OCI-LY3 (cell line): ENCODE data around the gene HOXC13.

Source experiments
- H2AFZ ChIP-seq: fragments of 200-600, 300-600 bp; shearing (Covaris generic); 2 replicates; pipeline ENCODE4 v1.6.0; 2014; ENCODE audit warnings: antibody characterized with exemption, low read depth, low read length
- H3K27ac ChIP-seq: fragments of 200-600, 300-600 bp; sonication (generic); 2 replicates; pipeline ENCODE4 v1.5.1; 2014; ENCODE audit warnings: mild to moderate bottlenecking, low read length, moderate library complexity, mixed read lengths
- H3K27me3 ChIP-seq: fragments of 200-600, 300-600 bp; sonication (generic); 2 replicates; pipeline ENCODE4 v1.6.1; 2014; ENCODE audit warnings: low read depth, low read length, mixed read lengths
- H3K36me3 ChIP-seq: fragments of 200-600, 300-600 bp; sonication (generic); replicated peaks from 2 replicates; pipeline ENCODE3; 2014; ENCODE audit warnings: low read depth, low read length, mixed read lengths
- H3K4me1 ChIP-seq: fragments of 300-600, 200-600 bp; sonication (generic); 2 replicates; pipeline ENCODE4 v1.6.1; 2014; ENCODE audit warnings: low read length, mixed read lengths
- H3K4me2 ChIP-seq: fragments of 200-600, 300-600 bp; sonication (generic); 2 replicates; pipeline ENCODE4 v1.6.1; 2014; ENCODE audit warnings: low read length, mixed read lengths
- H3K4me3 ChIP-seq: fragments of 300-600, 200-600 bp; sonication (generic); 2 replicates; pipeline ENCODE4 v1.5.1; 2014; ENCODE audit warnings: antibody characterized with exemption, mild to moderate bottlenecking, low read length, moderate library complexity
- H3K79me2 ChIP-seq: fragments of 300-600, 200-600 bp; shearing (Covaris generic); 2 replicates; pipeline ENCODE4 v1.6.1; 2014; ENCODE audit warnings: mild to moderate bottlenecking, low read length, mixed read lengths
- H3K9ac ChIP-seq: fragments of 300-600, 200-600 bp; shearing (Covaris generic); 2 replicates; pipeline ENCODE4 v1.6.0; 2014; ENCODE audit warnings: mild to moderate bottlenecking, low read length, moderate library complexity
- H3K9me3 ChIP-seq: fragments of 200-600, 300-600 bp; shearing (Covaris generic); 2 replicates; pipeline ENCODE4 v1.6.1; 2014; ENCODE audit warnings: low read length, mixed read lengths; ENCODE audit not compliant: insufficient read depth
- H4K20me1 ChIP-seq: fragments of 200-600, 300-600 bp; sonication (generic); 2 replicates; pipeline ENCODE4 v1.6.1; 2016; ENCODE audit warnings: low read length, mixed read lengths; ENCODE audit not compliant: insufficient read depth
- CTCF ChIP-seq: fragments of 200-600, 300-600 bp; sonication (generic); IDR thresholded peaks from 2 replicates; pipeline ENCODE4 v1.5.1; 2014; ENCODE audit warnings: antibody characterized with exemption, low read length, low read depth
- EZH2phosphoT487 ChIP-seq: fragments of 200-600 bp; shearing (Covaris generic); IDR thresholded peaks from 2 replicates; pipeline ENCODE4 v1.6.1; 2018; ENCODE audit warnings: antibody characterized with exemption, mixed run types, low read depth

The HOXC13 gene

GRCh38 chr12:53974084-53975063 lies 35.7 kb downstream of the HOXC13 start, which contains the start of gene HOTAIR:
Gene HOTAIR, minus strand, starts transcription at chr12:53974954.
- H3K4me1 ChIP-seq, result peaks cover 6% of the 10 kb centered on the region; the same call in 1 of the 2 replicates
- H2AFZ ChIP-seq, result no peak within 1 kb of the TSS
- H3K9ac ChIP-seq, result no peak within 1 kb of the TSS
- H4K20me1 ChIP-seq, result no peaks in the 10 kb centered on the region
- no peaks in the 10 kb centered on the region for H3K9me3 ChIP-seq
- no peaks in the 10 kb centered on the region for H3K36me3 ChIP-seq
- TF ChIP-seq EZH2phosphoT487, result no peak
- TF ChIP-seq CTCF, result no peak
- peaks cover 15% of the 10 kb centered on the region; the same call in 1 of the 2 replicates for H3K27me3 ChIP-seq
- H3K4me3 ChIP-seq, result no peak within 1 kb of the TSS
- no peak within 1 kb of the TSS for H3K4me2 ChIP-seq
- H3K79me2 ChIP-seq, result no peaks in the 10 kb centered on the region
- H3K27ac ChIP-seq, result no peak within 1 kb of the TSS

GRCh38 chr12:53975064-53975471 lies 36.4 kb downstream of the HOXC13 start:
- Histone ChIP-seq H3K36me3 (no peaks in the 10 kb centered on the region), H3K9me3 (no peaks in the 10 kb centered on the region), H3K4me1 (peaks cover 11% of the 10 kb centered on the region), H3K9ac (no peak overlapping the region), H3K4me2 (no peak overlapping the region), H3K4me3 (no peak overlapping the region), H2AFZ (no peak overlapping the region), H4K20me1 (no peaks in the 10 kb centered on the region), H3K79me2 (no peaks in the 10 kb centered on the region), H3K27me3 (peaks cover 11% of the 10 kb centered on the region; the same call in 1 of the 2 replicates), H3K27ac (no peak overlapping the region)
- TF ChIP-seq EZH2phosphoT487, result no peak
- no peak for TF ChIP-seq CTCF

- no peaks in the 10 kb centered on the region for H3K36me3 ChIP-seq
- no peak overlapping the region for H3K27ac ChIP-seq
- H4K20me1 ChIP-seq, result no peaks in the 10 kb centered on the region
- no peak for TF ChIP-seq CTCF
- TF ChIP-seq EZH2phosphoT487, result no peak
- no peak overlapping the region for H2AFZ ChIP-seq
- H3K4me1 ChIP-seq, result peaks cover 16% of the 10 kb centered on the region
- no peak overlapping the region for H3K9ac ChIP-seq
- H3K9me3 ChIP-seq, result no peaks in the 10 kb centered on the region
- H3K27me3 ChIP-seq, result 0 out of 2 replicates have a peak, but pooled peaks cover 6% of the 10 kb centered on the region
- H3K4me2 ChIP-seq, result no peak overlapping the region
- H3K79me2 ChIP-seq, result no peaks in the 10 kb centered on the region
- H3K4me3 ChIP-seq, result no peak overlapping the region
Measured at GRCh38 chr12:53975479-53976152, 37.0 kb downstream of the HOXC13 start.
